ENCODE data around the gene SNX32.
A peak's percentile ranks its signal among the peaks of the same experiment; 100 is the strongest.

The SNX32 gene

DNA sequence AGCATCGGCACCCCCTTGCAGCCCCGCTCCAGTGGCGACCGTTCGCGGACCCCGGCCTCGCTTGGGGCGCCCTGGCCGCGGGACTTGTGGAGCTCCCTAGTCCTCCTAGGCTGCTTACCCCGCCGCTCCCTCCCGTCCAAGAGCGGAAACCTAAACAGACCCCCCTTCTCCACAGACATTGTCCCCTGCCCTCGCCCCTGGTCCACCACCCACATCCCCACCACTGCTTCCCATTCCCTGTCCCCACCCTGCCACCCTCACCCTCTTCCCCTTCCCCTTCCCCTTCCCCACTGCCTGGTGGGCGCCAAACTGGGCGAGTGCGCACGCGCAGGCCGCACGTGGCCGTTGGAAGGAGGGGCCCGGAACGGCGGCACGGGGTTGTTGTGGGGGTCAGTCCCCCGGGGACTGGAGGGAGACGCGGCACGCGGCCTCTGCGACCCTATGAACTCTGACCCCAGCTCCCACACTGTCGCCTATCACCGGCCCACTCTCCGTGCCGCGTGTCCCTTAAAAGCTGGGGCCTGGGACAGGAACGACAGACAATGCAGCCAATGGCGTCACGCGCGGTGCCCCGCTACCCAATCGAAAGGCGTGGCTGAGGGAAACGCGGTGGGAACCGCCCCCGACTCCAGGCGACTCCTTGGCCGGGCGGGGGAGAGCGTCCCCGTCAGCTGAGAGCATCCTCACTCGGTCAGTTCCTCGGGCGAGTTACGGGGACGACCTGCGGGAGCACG lies at the start of gene SNX32:
Gene SNX32, plus strand, starts transcription at position 667 of the 734 bp plus-strand sequence. CDS start 103 bp downstream, outside the sequence.
- peak; percentile 87 for DNase-seq (ENCODE audit: low spot score)

GRCh38 chr11:65785319-65786007 lies 48.3 kb upstream of the SNX32 start:
- DNase-seq (ENCODE audit: low spot score): no peak

GRCh38 chr11:65786008-65786785 lies 47.6 kb upstream of the SNX32 start:
- no peak for DNase-seq (ENCODE audit: low spot score)

GRCh38 chr11:65786786-65787636 lies 46.8 kb upstream of the SNX32 start, which contains the start of gene OVOL1:
Gene OVOL1, plus strand, starts transcription at chr11:65787063. Its CDS starts 311 bp downstream, at chr11:65787374.
- DNase-seq (ENCODE audit: low spot score): no peak

- DNase-seq (ENCODE audit: low spot score): no peak
Measured at GRCh38 chr11:65787649-65788622, 45.8 kb upstream of the SNX32 start.

DNA sequence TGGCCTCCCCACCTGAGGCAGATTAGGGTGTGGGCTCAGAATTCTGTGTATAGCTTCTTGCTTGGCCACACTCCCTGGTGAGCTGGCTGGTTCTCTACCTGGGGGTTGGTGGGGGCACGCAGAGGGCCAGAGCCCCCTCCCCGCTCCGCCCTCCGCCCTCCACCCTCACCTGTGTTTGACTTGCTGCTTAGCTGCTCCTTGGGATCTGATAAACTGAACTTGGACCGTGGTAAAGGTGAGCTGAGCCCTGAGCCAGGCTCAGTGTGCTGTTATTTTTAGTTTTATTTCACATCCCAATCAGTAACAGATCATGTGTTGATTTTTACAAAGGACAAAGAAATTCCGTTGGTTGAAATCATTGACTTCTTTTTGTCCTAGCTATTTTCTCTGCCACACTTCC lies 44.9 kb upstream of the SNX32 start:
- DNase-seq (ENCODE audit: low spot score): no peak

DNA sequence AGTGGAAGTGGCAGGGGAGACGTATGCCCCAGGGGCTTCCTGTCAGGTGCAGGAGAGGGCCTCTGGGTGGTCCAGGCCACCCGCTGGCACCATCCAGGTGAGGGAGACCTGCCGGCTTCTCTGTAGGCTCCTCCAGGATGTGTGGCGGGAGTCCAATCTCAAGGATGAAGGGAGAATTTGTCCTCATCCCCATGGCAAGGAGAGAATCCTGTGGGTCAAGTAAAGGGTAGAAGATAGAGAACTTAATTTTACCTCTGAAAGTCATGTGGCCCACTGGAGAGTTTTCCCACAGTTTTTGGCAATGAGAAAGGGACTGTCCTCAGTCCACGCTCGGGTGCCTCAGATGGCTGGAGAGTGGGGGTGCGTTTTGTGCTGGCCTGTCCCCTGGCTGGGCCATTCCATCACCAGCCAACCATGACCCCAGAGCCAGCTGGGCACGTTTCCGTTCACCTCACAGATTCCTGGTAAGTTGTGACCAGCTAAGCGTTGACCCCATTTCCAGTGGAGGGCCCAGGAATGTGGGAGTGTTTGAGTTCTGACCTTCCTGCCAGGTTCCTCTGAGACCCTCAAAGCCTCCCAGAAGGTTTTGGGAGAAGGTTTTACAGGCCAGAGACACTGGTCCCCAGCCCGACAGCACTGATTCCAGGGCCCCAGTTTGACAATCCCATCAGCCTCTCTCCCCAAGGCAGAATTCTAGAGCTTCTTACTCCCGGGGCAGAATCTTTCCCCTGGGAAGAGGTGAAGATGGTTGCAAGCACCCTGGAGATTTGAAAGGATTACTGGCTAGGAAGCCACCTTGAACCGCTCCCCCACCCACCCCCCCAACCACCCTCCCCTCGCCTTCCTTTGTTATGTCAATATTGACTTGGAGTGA lies 44.3 kb upstream of the SNX32 start:
- no peak for DNase-seq (ENCODE audit: low spot score)

GRCh38 chr11:65790104-65790901 lies 43.5 kb upstream of the SNX32 start:
- DNase-seq (ENCODE audit: low spot score): no peak

DNA sequence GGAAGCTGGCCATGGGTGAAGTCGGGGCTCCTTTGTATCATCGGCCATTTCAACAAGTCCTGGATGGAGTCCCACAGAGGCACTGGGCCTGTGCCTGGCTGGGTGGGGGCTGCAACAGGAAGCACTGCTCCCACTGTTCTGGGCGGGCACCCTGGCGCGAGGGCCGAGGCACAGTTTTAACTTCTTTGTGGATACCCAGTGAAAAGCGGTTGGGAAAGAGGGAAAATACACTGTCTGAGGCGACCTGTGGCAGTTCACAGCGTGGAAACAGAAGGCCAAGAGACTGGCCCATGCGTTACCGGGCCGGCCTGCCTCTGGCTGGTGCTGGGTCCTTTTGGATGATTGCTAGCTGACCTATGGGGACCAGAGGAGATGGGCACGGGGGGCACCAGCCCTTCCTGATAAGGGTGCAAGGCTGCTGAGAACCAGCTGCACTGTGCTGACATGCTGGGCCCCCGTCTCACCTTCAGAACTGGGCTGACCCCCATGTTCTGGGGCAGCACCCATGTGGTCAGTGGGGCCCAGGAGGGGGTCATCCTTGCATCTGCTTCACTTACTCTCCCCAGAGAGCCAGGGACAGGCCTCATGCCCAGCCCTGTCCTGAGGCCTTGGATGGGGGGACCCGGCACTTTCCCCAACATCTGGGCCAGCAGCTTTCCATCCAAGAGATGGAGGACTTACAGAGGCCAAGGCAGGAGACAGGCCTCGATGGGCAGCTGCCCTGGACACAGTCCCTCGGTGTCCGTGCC lies 42.7 kb upstream of the SNX32 start:
- no peak for DNase-seq (ENCODE audit: low spot score)

DNA sequence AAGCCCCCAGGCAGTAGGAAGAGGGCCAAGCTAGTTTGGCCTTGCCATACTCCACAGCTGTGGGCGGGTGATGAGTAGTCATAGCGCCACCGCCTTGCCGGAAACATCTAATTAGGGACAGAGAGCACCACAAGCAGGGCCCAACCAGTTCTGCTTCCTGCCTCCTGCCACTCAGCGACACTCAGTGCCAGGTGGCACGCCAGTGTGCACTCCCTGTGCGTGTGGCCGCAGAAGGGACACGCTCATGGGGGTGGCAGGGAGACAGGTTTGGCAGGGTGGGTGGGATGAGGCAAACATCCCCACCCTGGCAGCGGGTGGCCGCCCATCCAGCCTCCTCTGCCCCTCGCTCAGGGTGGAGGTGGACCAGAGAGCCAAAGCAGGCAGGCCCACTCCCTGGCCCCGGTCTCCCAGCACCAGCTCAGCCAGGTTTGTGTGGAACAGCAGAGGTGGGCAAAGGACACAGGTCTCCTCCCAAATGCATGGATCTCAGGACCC lies 42.0 kb upstream of the SNX32 start:
- no peak for DNase-seq (ENCODE audit: low spot score)

DNA sequence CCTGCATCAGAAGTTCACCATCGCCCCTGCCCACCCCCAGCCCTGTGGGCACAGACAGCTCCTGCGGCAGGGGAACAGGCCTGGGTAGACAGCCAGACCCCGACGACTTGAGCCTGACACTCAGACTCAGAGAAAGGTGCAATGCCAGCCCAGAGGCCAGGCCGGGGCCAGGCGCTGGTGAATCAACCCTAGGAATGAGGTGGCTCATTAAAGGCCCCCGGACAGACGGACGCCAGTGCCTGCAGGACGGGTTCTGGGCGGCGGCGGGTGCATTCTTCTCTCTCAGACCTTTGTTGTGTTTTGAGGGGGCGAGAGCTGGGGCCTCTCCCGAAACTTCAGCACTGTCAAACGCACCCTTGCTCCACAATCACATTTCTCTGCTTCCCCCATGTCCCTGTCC lies 41.3 kb upstream of the SNX32 start:
- DNase-seq (ENCODE audit: low spot score): no peak

- no peak for DNase-seq (ENCODE audit: low spot score)
Measured at GRCh38 chr11:65793144-65793581, 40.6 kb upstream of the SNX32 start.

- no peak for DNase-seq (ENCODE audit: low spot score)
Measured at GRCh38 chr11:65793625-65794400, 40.0 kb upstream of the SNX32 start.

GRCh38 chr11:65794570-65795510 lies 38.9 kb upstream of the SNX32 start:
- DNase-seq (ENCODE audit: low spot score): no peak

GRCh38 chr11:65796726-65797601 lies 36.8 kb upstream of the SNX32 start:
- DNase-seq (ENCODE audit: low spot score): no peak

Data from hematopoietic multipotent progenitor cell treated with erythropoietin and hydrocortisone succinate and interleukin-3 and kit ligand, for 17 days (in vitro differentiated cells).